PC-3 (cell line): ENCODE data around the gene P3H3. TPM values are rescaled to one million over a fixed set of nuclear protein-coding genes. Genes with fewer than 3 reads are reported as not detected.

ENCODE experiments used
- ATAC-seq: fragments of 200-7000 bp; cut with Tn5 transposase; 2 replicates; pipeline ENCODE4 v1.9.1; 2020; ENCODE audit warnings: mild to moderate bottlenecking, moderate library complexity
- BruUV-seq: library from RNA; stranded (reverse); fragments of 400-500 nt; replicated peaks from 2 replicates; lab custom pipeline; 2021; lab: Mats Ljungman, UMichigan
- CTCF ChIA-PET: fragments of 300-600 bp; sonication (Branson Sonifier 250); formaldehyde crosslinking; loops from one replicate; lab custom pipeline; 2022; ENCODE audit warnings: antibody characterized with exemption; lab: Charles Lee
- POLR2A ChIA-PET: fragments of 300-600 bp; sonication (Branson Sonifier 250); formaldehyde crosslinking; loops from one replicate; lab custom pipeline; 2022; ENCODE audit warnings: antibody characterized with exemption; ENCODE audit not compliant: unreplicated experiment; lab: Charles Lee
- DNase-seq: peaks from one replicate; pipeline ENCODE4 v3.0.0-alpha.2; 2015
- H2AFZ ChIP-seq: fragments of 300-600 bp; sonication (generic); 2 replicates; pipeline ENCODE4 v1.6.0; 2016; ENCODE audit warnings: antibody characterized with exemption, low read length
- H3F3A ChIP-seq: fragments of 300-600 bp; sonication (generic); one replicate; pipeline ENCODE4 v1.6.0; 2017; ENCODE audit warnings: antibody characterized with exemption, low read length, control low read depth, mild to moderate bottlenecking; ENCODE audit not compliant: unreplicated experiment
- H3K27ac ChIP-seq: fragments of 300-600 bp; sonication (generic); 2 replicates; pipeline ENCODE4 v1.5.1; 2016; ENCODE audit warnings: mild to moderate bottlenecking, low read length
- H3K27me3 ChIP-seq: fragments of 300-600 bp; sonication (generic); 2 replicates; pipeline ENCODE4 v1.6.1; 2016; ENCODE audit warnings: low read length, mixed read lengths
- H3K36me3 ChIP-seq: fragments of 300-600 bp; sonication (generic); 2 replicates; pipeline ENCODE4 v1.6.1; 2016; ENCODE audit warnings: low read depth, mixed run types, low read length, mixed read lengths
- H3K4me1 ChIP-seq: fragments of 300-600 bp; sonication (generic); 2 replicates; pipeline ENCODE4 v1.5.1; 2016; ENCODE audit warnings: low read length; ENCODE audit not compliant: insufficient read depth
- H3K4me2 ChIP-seq: fragments of 300-600 bp; sonication (generic); 2 replicates; pipeline ENCODE4 v1.6.0; 2016; ENCODE audit warnings: low read length
- H3K4me3 ChIP-seq: fragments of 300-600 bp; sonication (generic); 2 replicates; pipeline ENCODE4 v1.5.1; 2016; ENCODE audit warnings: mild to moderate bottlenecking, low read length, mixed read lengths
- H3K79me2 ChIP-seq: fragments of 300-600 bp; sonication (generic); 2 replicates; pipeline ENCODE4 v1.6.1; 2017; ENCODE audit warnings: low read length, mixed read lengths
- H3K9ac ChIP-seq: fragments of 300-600 bp; sonication (generic); 2 replicates; pipeline ENCODE4 v1.6.0; 2016; ENCODE audit warnings: mild to moderate bottlenecking, low read length
- H3K9me2 ChIP-seq: fragments of 300-600 bp; sonication (generic); replicated peaks from 2 replicates; pipeline ENCODE4 v1.6.1; 2016; ENCODE audit warnings: mixed run types, low read length, mixed read lengths
- H3K9me3 ChIP-seq: fragments of 300-600 bp; sonication (generic); 2 replicates; pipeline ENCODE4 v1.6.1; 2016; ENCODE audit warnings: low read length, mixed read lengths
- H4K20me1 ChIP-seq: fragments of 300-600 bp; sonication (generic); 2 replicates; pipeline ENCODE4 v1.6.1; 2016; ENCODE audit warnings: low read length, mixed read lengths
- EZH2 ChIP-seq: fragments of 300-600 bp; sonication (generic); IDR thresholded peaks from one replicate; pipeline ENCODE4 v1.6.1; 2017; ENCODE audit warnings: antibody characterized with exemption, mild to moderate bottlenecking, low read length; ENCODE audit not compliant: unreplicated experiment
- EZH2phosphoT487 ChIP-seq: fragments of 300-600 bp; sonication (generic); IDR thresholded peaks from 2 replicates; pipeline ENCODE4 v1.6.1; 2018; ENCODE audit warnings: mild to moderate bottlenecking, antibody characterized with exemption, low read length, borderline replicate concordance
- intact Hi-C: fragments of 100-400 bp; cut with micrococcal nuclease; formaldehyde crosslinking; loops from 2 replicates; pipeline ENCODE4 v1.9.0; 2023
- total RNA-seq: library from RNA; depleted of rRNA; stranded (reverse); fragments of >200 nt; gene quantifications from 2 replicates; pipeline ENCODE4 v1.2.3, GENCODE V29; 2014
- TF ChIP-seq, protein P1 (sequence below): fragments of 300-600 bp; sonication (generic); conservative IDR thresholded peaks from 2 replicates; pipeline ENCODE4 v1.5.1; 2017; ENCODE audit warnings: antibody characterized with exemption, low read depth, mild to moderate bottlenecking, low read length

The P3H3 gene
- total RNA-seq, 1 experiment from 2014 or later, result 9.3 TPM

DNA sequence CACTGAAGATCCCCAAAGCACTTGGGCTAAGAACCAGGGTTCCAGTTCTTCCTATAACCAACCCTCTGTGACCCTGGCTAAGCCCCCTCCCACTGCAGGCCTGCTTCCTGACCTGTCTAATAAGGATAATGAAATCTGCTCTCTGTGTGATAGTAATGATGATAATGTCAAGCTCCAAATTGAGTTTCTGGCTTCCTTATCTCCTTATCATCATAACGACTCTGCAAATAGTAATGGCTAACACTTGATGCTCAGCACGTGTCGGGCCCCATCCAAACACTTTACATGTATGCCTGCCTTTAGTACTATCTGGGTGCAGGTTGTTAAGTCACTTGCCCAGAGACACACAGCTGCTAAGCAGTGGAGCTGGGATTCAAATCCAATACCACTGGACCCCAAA lies 11.6 kb upstream of the P3H3 start:
- H3K27me3 ChIP-seq, result no peaks in the 10 kb centered on the region
- H3K27ac ChIP-seq, result no peak overlapping the region
- no peaks in the 10 kb centered on the region for H3K36me3 ChIP-seq
- intact Hi-C loops, result no loop called here
- H3K9ac ChIP-seq, result no peak overlapping the region
- H3K4me2 ChIP-seq, result no peak overlapping the region
- H2AFZ ChIP-seq, result no peak overlapping the region
- H3K9me2 ChIP-seq, result no peaks in the 10 kb centered on the region
- CTCF ChIA-PET, result no interaction called here
- no peaks in the 10 kb centered on the region for H3K9me3 ChIP-seq
- no peak overlapping the region for H3K4me3 ChIP-seq
- ATAC-seq, result no peak
- TF ChIP-seq, protein P1, sequence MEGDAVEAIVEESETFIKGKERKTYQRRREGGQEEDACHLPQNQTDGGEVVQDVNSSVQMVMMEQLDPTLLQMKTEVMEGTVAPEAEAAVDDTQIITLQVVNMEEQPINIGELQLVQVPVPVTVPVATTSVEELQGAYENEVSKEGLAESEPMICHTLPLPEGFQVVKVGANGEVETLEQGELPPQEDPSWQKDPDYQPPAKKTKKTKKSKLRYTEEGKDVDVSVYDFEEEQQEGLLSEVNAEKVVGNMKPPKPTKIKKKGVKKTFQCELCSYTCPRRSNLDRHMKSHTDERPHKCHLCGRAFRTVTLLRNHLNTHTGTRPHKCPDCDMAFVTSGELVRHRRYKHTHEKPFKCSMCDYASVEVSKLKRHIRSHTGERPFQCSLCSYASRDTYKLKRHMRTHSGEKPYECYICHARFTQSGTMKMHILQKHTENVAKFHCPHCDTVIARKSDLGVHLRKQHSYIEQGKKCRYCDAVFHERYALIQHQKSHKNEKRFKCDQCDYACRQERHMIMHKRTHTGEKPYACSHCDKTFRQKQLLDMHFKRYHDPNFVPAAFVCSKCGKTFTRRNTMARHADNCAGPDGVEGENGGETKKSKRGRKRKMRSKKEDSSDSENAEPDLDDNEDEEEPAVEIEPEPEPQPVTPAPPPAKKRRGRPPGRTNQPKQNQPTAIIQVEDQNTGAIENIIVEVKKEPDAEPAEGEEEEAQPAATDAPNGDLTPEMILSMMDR, result no peak
- no peak for TF ChIP-seq EZH2
- no peak for TF ChIP-seq EZH2phosphoT487
- no peak for DNase-seq
- no peaks in the 10 kb centered on the region for H3F3A ChIP-seq
- H3K79me2 ChIP-seq, result no peaks in the 10 kb centered on the region
- BruUV-seq, result no TSS peak
- H3K4me1 ChIP-seq, result no peaks in the 10 kb centered on the region
- H4K20me1 ChIP-seq, result no peaks in the 10 kb centered on the region
- POLR2A ChIA-PET, result no interaction called here

DNA sequence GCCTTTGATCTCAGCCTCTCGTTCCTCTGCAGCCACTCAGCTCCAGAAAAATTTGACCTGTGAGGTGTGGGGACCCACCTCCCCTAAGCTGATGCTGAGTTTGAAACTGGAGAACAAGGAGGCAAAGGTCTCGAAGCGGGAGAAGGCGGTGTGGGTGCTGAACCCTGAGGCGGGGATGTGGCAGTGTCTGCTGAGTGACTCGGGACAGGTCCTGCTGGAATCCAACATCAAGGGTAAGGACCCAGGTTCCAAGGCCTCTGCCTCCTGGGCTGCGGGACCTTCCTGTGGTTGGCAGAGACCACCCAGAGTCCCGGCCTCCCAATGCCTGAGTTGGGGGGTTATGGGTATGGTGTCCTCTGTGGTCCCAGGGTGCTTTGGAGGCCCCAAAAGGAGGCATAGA lies 11.1 kb upstream of the P3H3 start:
- Histone ChIP-seq H3K4me2 (no peak overlapping the region), H3F3A (no peaks in the 10 kb centered on the region), H3K27me3 (no peaks in the 10 kb centered on the region), H2AFZ (no peak overlapping the region), H3K79me2 (no peaks in the 10 kb centered on the region), H3K4me1 (no peaks in the 10 kb centered on the region), H3K9me2 (no peaks in the 10 kb centered on the region), H3K36me3 (no peaks in the 10 kb centered on the region), H3K27ac (no peak overlapping the region), H3K4me3 (no peak overlapping the region), H3K9me3 (no peaks in the 10 kb centered on the region), H4K20me1 (no peaks in the 10 kb centered on the region), H3K9ac (no peak overlapping the region)
- no peak for DNase-seq
- intact Hi-C loops, result no loop called here
- ChIA-PET CTCF (no interaction called here), POLR2A (no interaction called here)
- no TSS peak for BruUV-seq
- TF ChIP-seq EZH2, result no peak
- TF ChIP-seq EZH2phosphoT487, result no peak
- TF ChIP-seq, protein P1, result no peak
- no peak for ATAC-seq

DNA sequence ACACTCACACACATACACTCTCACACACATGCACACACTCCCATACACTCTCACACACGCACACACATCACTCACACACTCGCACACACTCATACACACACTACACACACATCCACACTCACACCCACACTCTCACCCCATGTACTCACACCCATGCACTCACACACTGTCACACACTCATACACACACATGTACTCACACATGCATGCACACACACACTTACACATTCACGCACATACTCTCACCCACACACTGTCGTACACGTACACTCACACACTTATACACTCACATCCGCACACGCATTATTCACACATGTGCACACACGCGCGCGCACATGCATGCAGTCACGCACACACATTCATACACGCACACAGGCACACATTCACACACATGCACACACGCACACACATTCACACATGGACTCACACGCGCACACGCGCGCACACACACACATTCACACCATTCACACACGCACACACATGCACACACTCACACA lies 10.5 kb upstream of the P3H3 start:
- Histone ChIP-seq H3K27me3 (no peaks in the 10 kb centered on the region), H3K4me1 (no peaks in the 10 kb centered on the region), H3K9ac (no peak overlapping the region), H3K9me3 (no peaks in the 10 kb centered on the region), H3K79me2 (no peaks in the 10 kb centered on the region), H3K4me2 (no peak overlapping the region), H3K4me3 (no peak overlapping the region), H3K36me3 (no peaks in the 10 kb centered on the region), H3K27ac (no peak overlapping the region), H2AFZ (no peak overlapping the region), H3K9me2 (no peaks in the 10 kb centered on the region), H4K20me1 (no peaks in the 10 kb centered on the region), H3F3A (no peaks in the 10 kb centered on the region)
- ChIA-PET POLR2A (no interaction called here), CTCF (no interaction called here)
- no peak for DNase-seq
- ATAC-seq, result no peak
- intact Hi-C loops, result no loop called here
- BruUV-seq, result no TSS peak
- TF ChIP-seq, protein P1, result no peak
- TF ChIP-seq EZH2, result no peak
- no peak for TF ChIP-seq EZH2phosphoT487
